HEK293 (cell line): Measurements from ENCODE around the gene THAP11.
A peak's percentile ranks its signal among the peaks of the same experiment; 100 is the strongest.

Experiments
- CTCF ChIA-PET: fragments of 350-600 bp; formaldehyde crosslinking; extraction: SDS; loops from one replicate; lab custom pipeline; 2021; ENCODE audit warnings: antibody characterized with exemption; lab: Yijun Ruan, JAX
- POLR2A ChIA-PET: fragments of 300-600 bp; formaldehyde crosslinking; extraction: SDS; loops from one replicate; lab custom pipeline; 2020; ENCODE audit warnings: antibody characterized with exemption, inconsistent platforms; lab: Yijun Ruan, JAX
- H3K27ac ChIP-seq: fragments of 200-500 bp; sonication (Bioruptor generic); 2 replicates; pipeline ENCODE4 v1.5.1; 2014; ENCODE audit warnings: low read depth, low read length, control low read depth, inconsistent platforms; ENCODE audit errors: extremely low read depth
- H3K36me3 ChIP-seq, 2 experiments: fragments of 200-500 bp in 1 of 2; sonication (Bioruptor generic) in 1 of 2; 1 replicate in 1 of 2; 2 replicates in 1 of 2; pipeline ENCODE4 v1.5.1; 2014 to 2017; ENCODE audit warnings: inconsistent platforms in 2 of 2, low read length in 2 of 2; ENCODE audit not compliant: control insufficient read depth in 2 of 2, insufficient read depth in 1 of 2
- H3K4me1 ChIP-seq: fragments of 200-500 bp; sonication (Bioruptor generic); 2 replicates; pipeline ENCODE4 v1.5.1; 2014; ENCODE audit warnings: mild to moderate bottlenecking, low read length, inconsistent platforms; ENCODE audit not compliant: control insufficient read depth, insufficient read depth
- H3K4me3 ChIP-seq: 2 replicates; pipeline ENCODE4 v1.5.1; 2011; ENCODE audit warnings: low read depth, mild to moderate bottlenecking, control low read depth, low read length, moderate library complexity
- H3K9me3 ChIP-seq: fragments of 200-500 bp; sonication (Bioruptor generic); 2 replicates; pipeline ENCODE4 v1.5.1; 2014; ENCODE audit warnings: low read depth, low read length, inconsistent platforms; ENCODE audit not compliant: control insufficient read depth, insufficient read depth
- BCL11B ChIP-seq: fragments of 450-650 bp; formaldehyde crosslinking; IDR thresholded peaks from 2 replicates; pipeline ENCODE4 v1.5.1; 2016; ENCODE audit warnings: low read depth, missing biosample characterization, missing genetic modification characterization
- EGR2 ChIP-seq: fragments of 450-650 bp; formaldehyde crosslinking; IDR thresholded peaks from 2 replicates; pipeline ENCODE4 v1.5.1; 2016; ENCODE audit warnings: low read depth, missing biosample characterization, missing genetic modification characterization
- PRDM1 ChIP-seq: fragments of 450-650 bp; formaldehyde crosslinking; IDR thresholded peaks from 2 replicates; pipeline ENCODE4; 2016; ENCODE audit warnings: missing biosample characterization, missing genetic modification characterization
- SALL2 ChIP-seq: fragments of 450-650 bp; formaldehyde crosslinking; IDR thresholded peaks from 2 replicates; pipeline ENCODE4 v1.5.0; 2017; ENCODE audit warnings: missing biosample characterization, mild to moderate bottlenecking, missing genetic modification characterization, borderline replicate concordance
- SETDB1 ChIP-seq: IDR thresholded peaks from one replicate; pipeline ENCODE4 v1.6.1; 2017; ENCODE audit warnings: mild to moderate bottlenecking, low read length, moderate library complexity, mixed read lengths; ENCODE audit not compliant: insufficient read length
- SP2 ChIP-seq: fragments of 450-650 bp; formaldehyde crosslinking; IDR thresholded peaks from 2 replicates; pipeline ENCODE4 v1.5.1; 2016; ENCODE audit warnings: missing biosample characterization, missing genetic modification characterization
- YY2 ChIP-seq: fragments of 450-650 bp; formaldehyde crosslinking; IDR thresholded peaks from 2 replicates; pipeline ENCODE4 v1.5.1; 2016; ENCODE audit warnings: missing biosample characterization, missing genetic modification characterization
- ZBTB1 ChIP-seq: fragments of 450-650 bp; formaldehyde crosslinking; IDR thresholded peaks from 2 replicates; pipeline ENCODE4 v1.5.1; 2016; ENCODE audit warnings: missing biosample characterization, missing genetic modification characterization
- ZBTB20 ChIP-seq: fragments of 450-650 bp; formaldehyde crosslinking; IDR thresholded peaks from 2 replicates; pipeline ENCODE4 v1.5.1; 2016; ENCODE audit warnings: missing biosample characterization, missing genetic modification characterization
- ZIC2 ChIP-seq: fragments of 450-650 bp; formaldehyde crosslinking; IDR thresholded peaks from 2 replicates; pipeline ENCODE4 v1.5.1; 2016; ENCODE audit warnings: missing biosample characterization, missing genetic modification characterization
- ZNF121 ChIP-seq: fragments of 450-650 bp; formaldehyde crosslinking; IDR thresholded peaks from 2 replicates; pipeline ENCODE4 v1.5.1; 2016; ENCODE audit warnings: missing biosample characterization, missing genetic modification characterization
- ZNF138 ChIP-seq: fragments of 450-650 bp; formaldehyde crosslinking; IDR thresholded peaks from 2 replicates; pipeline ENCODE4 v1.5.1; 2016; ENCODE audit warnings: missing biosample characterization, missing genetic modification characterization, borderline replicate concordance
- ZNF148 ChIP-seq: fragments of 450-650 bp; formaldehyde crosslinking; IDR thresholded peaks from 2 replicates; pipeline ENCODE4 v1.5.0; 2017; ENCODE audit warnings: missing biosample characterization, missing genetic modification characterization, borderline replicate concordance
- ZNF223 ChIP-seq: fragments of 450-650 bp; formaldehyde crosslinking; IDR thresholded peaks from 2 replicates; pipeline ENCODE4 v1.5.1; 2016; ENCODE audit warnings: missing biosample characterization, missing genetic modification characterization
- ZNF311 ChIP-seq: fragments of 450-650 bp; formaldehyde crosslinking; IDR thresholded peaks from 2 replicates; pipeline ENCODE4 v1.5.1; 2017; ENCODE audit warnings: missing biosample characterization, missing genetic modification characterization, borderline replicate concordance
- ZNF354C ChIP-seq: fragments of 450-650 bp; formaldehyde crosslinking; IDR thresholded peaks from 2 replicates; pipeline ENCODE4 v1.5.1; 2016; ENCODE audit warnings: missing biosample characterization, missing genetic modification characterization, low read depth, borderline replicate concordance
- ZNF37A ChIP-seq: fragments of 450-650 bp; IDR thresholded peaks from 2 replicates; pipeline ENCODE4 v1.5.1; 2018; ENCODE audit warnings: missing biosample characterization, missing genetic modification characterization
- ZNF514 ChIP-seq: fragments of 450-650 bp; formaldehyde crosslinking; IDR thresholded peaks from 2 replicates; pipeline ENCODE4 v1.5.1; 2016; ENCODE audit warnings: missing biosample characterization, missing genetic modification characterization
- ZNF521 ChIP-seq: fragments of 450-650 bp; formaldehyde crosslinking; IDR thresholded peaks from 2 replicates; pipeline ENCODE4 v1.5.1; 2017; ENCODE audit warnings: missing biosample characterization, mild to moderate bottlenecking, missing genetic modification characterization
- ZNF548 ChIP-seq: fragments of 450-650 bp; formaldehyde crosslinking; IDR thresholded peaks from 2 replicates; pipeline ENCODE4 v1.5.1; 2016; ENCODE audit warnings: missing biosample characterization, missing genetic modification characterization
- ZNF660 ChIP-seq: fragments of 450-650 bp; IDR thresholded peaks from 2 replicates; pipeline ENCODE4 v1.5.1; 2018; ENCODE audit warnings: missing biosample characterization, mild to moderate bottlenecking, missing genetic modification characterization
- ZNF670 ChIP-seq: fragments of 450-650 bp; formaldehyde crosslinking; IDR thresholded peaks from 2 replicates; pipeline ENCODE4 v1.5.1; 2016; ENCODE audit warnings: missing biosample characterization, missing genetic modification characterization, low read depth
- ZNF677 ChIP-seq: fragments of 450-650 bp; IDR thresholded peaks from 2 replicates; pipeline ENCODE4 v1.5.0; 2018; ENCODE audit warnings: missing biosample characterization, mild to moderate bottlenecking, missing genetic modification characterization, moderate library complexity
- ZNF792 ChIP-seq: fragments of 450-650 bp; formaldehyde crosslinking; IDR thresholded peaks from 2 replicates; pipeline ENCODE4 v1.5.1; 2016; ENCODE audit warnings: missing biosample characterization, missing genetic modification characterization
- ZNF837 ChIP-seq: fragments of 450-650 bp; formaldehyde crosslinking; IDR thresholded peaks from 2 replicates; pipeline ENCODE4 v1.5.1; 2016; ENCODE audit warnings: missing biosample characterization, missing genetic modification characterization
- ZSCAN4 ChIP-seq: fragments of 450-650 bp; formaldehyde crosslinking; IDR thresholded peaks from 2 replicates; pipeline ENCODE4 v1.5.1; 2017; ENCODE audit warnings: missing biosample characterization, missing genetic modification characterization
- TF ChIP-seq, protein P1 (sequence below): sonication (generic); formaldehyde crosslinking; IDR thresholded peaks from 2 replicates; pipeline ENCODE4 v1.8.1; 2022; ENCODE audit warnings: mild to moderate bottlenecking, moderate library complexity, missing genetic modification reagents
- TF ChIP-seq, protein P2 (sequence below): fragments of 450-650 bp; formaldehyde crosslinking; IDR thresholded peaks from 2 replicates; pipeline ENCODE4 v1.5.1; 2016; ENCODE audit warnings: missing biosample characterization, missing genetic modification characterization
- TF ChIP-seq, protein P3 (sequence below): IDR thresholded peaks from 2 replicates; pipeline ENCODE4 v1.6.1; 2011; ENCODE audit warnings: mild to moderate bottlenecking, low read depth, low read length, borderline replicate concordance
- TF ChIP-seq, protein P4 (sequence below): fragments of 450-650 bp; formaldehyde crosslinking; IDR thresholded peaks from 2 replicates; pipeline ENCODE4 v1.5.1; 2016; ENCODE audit warnings: missing biosample characterization, missing genetic modification characterization

The THAP11 gene

DNA sequence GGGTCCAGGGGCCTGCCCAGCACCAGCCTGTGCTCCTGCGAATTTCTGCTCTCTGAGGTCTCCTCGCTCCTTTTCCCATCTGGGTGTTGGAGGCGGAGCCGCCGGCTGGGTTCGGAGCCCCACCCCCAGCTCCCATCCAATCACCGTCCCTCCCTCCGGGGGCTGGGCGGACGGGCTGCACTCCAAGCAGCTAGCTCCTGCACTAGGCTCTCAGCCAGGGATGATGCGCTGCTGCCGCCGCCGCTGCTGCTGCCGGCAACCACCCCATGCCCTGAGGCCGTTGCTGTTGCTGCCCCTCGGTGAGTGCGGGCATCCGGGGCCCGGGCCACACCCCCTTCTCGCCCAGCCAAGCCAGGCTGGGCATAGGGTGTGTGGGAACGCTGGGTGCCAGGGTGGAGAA, 42.6 kb downstream of the THAP11 start, which contains the start of gene NRN1L:
Gene NRN1L (plus strand): TSS at position 202 of the 400 bp plus-strand sequence. CDS start 19 bp downstream, at position 221.
- H3K27ac ChIP-seq, result no peak within 1 kb of the TSS
- H3K4me1 ChIP-seq, result peaks cover 3% of the 10 kb centered on the region; the same call in 1 of the 2 replicates
- H3K4me3 ChIP-seq, result no peak within 1 kb of the TSS
- ChIA-PET CTCF (interaction anchor here (0.6 to 4.2 kb wide), 24 partner anchors 7 to 405 kb away, joined by 3 to 62 read pairs (median 6); partner anchors contain the start of genes EDC4, NUTF2, PSKH1 and PSMB10), POLR2A (interaction anchor here (1.2 to 2.4 kb wide), 3 partner anchors 11 to 50 kb away, joined by 3 to 16 read pairs (median 4); partner anchors contain the start of gene EDC4)
- H3K36me3 ChIP-seq, result peaks cover 0 to 59% of the 10 kb centered on the region in 2 experiments; a peak in 1 of 3 replicates
- no peaks in the 10 kb centered on the region for H3K9me3 ChIP-seq
- TF ChIP-seq ZNF121 (tag by site-specific recombination), result no peak
- no peak for TF ChIP-seq PRDM1 (tag by site-specific recombination)
- TF ChIP-seq, protein P1, sequence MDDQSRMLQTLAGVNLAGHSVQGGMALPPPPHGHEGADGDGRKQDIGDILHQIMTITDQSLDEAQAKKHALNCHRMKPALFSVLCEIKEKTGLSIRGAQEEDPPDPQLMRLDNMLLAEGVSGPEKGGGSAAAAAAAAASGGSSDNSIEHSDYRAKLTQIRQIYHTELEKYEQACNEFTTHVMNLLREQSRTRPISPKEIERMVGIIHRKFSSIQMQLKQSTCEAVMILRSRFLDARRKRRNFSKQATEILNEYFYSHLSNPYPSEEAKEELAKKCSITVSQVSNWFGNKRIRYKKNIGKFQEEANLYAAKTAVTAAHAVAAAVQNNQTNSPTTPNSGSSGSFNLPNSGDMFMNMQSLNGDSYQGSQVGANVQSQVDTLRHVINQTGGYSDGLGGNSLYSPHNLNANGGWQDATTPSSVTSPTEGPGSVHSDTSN, result no peak
- TF ChIP-seq ZIC2 (tag by site-specific recombination), result no peak
- no peak for TF ChIP-seq ZNF138
- TF ChIP-seq EGR2 (tag by site-specific recombination), result no peak
- no peak for TF ChIP-seq ZNF837 (tag by site-specific recombination)
- peak; percentile 79 for TF ChIP-seq SP2 (tag by site-specific recombination)
- no peak for TF ChIP-seq ZSCAN4
- TF ChIP-seq YY2 (tag by site-specific recombination), result no peak
- TF ChIP-seq, protein P2, sequence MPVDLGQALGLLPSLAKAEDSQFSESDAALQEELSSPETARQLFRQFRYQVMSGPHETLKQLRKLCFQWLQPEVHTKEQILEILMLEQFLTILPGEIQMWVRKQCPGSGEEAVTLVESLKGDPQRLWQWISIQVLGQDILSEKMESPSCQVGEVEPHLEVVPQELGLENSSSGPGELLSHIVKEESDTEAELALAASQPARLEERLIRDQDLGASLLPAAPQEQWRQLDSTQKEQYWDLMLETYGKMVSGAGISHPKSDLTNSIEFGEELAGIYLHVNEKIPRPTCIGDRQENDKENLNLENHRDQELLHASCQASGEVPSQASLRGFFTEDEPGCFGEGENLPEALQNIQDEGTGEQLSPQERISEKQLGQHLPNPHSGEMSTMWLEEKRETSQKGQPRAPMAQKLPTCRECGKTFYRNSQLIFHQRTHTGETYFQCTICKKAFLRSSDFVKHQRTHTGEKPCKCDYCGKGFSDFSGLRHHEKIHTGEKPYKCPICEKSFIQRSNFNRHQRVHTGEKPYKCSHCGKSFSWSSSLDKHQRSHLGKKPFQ (tag by site-specific recombination), result no peak
- TF ChIP-seq ZNF670, result no peak
- peak; percentile 55; the same call in 1 of the 2 replicates for TF ChIP-seq ZNF660 (tag by site-specific recombination)
- no peak for TF ChIP-seq ZNF311
- no peak for TF ChIP-seq ZNF548 (tag by site-specific recombination)
- TF ChIP-seq ZNF223 (tag by site-specific recombination), result no peak
- no peak for TF ChIP-seq ZBTB20 (tag by site-specific recombination)
- TF ChIP-seq SALL2, result no peak
- TF ChIP-seq ZNF148, result no peak
- no peak for TF ChIP-seq ZNF354C (tag by site-specific recombination)
- TF ChIP-seq ZNF677 (tag by site-specific recombination), result no peak
- TF ChIP-seq ZNF521 (tag by site-specific recombination), result no peak
- no peak for TF ChIP-seq ZNF37A (tag by site-specific recombination)
- no peak for TF ChIP-seq ZNF792 (tag by site-specific recombination)
- no peak for TF ChIP-seq SETDB1
- no peak for TF ChIP-seq BCL11B (tag by site-specific recombination)
- TF ChIP-seq, protein P3, sequence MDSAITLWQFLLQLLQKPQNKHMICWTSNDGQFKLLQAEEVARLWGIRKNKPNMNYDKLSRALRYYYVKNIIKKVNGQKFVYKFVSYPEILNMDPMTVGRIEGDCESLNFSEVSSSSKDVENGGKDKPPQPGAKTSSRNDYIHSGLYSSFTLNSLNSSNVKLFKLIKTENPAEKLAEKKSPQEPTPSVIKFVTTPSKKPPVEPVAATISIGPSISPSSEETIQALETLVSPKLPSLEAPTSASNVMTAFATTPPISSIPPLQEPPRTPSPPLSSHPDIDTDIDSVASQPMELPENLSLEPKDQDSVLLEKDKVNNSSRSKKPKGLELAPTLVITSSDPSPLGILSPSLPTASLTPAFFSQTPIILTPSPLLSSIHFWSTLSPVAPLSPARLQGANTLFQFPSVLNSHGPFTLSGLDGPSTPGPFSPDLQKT, result no peak
- TF ChIP-seq, protein P4, sequence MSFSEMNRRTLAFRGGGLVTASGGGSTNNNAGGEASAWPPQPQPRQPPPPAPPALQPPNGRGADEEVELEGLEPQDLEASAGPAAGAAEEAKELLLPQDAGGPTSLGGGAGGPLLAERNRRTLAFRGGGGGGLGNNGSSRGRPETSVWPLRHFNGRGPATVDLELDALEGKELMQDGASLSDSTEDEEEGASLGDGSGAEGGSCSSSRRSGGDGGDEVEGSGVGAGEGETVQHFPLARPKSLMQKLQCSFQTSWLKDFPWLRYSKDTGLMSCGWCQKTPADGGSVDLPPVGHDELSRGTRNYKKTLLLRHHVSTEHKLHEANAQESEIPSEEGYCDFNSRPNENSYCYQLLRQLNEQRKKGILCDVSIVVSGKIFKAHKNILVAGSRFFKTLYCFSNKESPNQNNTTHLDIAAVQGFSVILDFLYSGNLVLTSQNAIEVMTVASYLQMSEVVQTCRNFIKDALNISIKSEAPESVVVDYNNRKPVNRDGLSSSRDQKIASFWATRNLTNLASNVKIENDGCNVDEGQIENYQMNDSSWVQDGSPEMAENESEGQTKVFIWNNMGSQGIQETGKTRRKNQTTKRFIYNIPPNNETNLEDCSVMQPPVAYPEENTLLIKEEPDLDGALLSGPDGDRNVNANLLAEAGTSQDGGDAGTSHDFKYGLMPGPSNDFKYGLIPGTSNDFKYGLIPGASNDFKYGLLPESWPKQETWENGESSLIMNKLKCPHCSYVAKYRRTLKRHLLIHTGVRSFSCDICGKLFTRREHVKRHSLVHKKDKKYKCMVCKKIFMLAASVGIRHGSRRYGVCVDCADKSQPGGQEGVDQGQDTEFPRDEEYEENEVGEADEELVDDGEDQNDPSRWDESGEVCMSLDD (tag by site-specific recombination), result no peak
- TF ChIP-seq ZNF514 (tag by site-specific recombination), result no peak
- no peak for TF ChIP-seq ZBTB1 (tag by site-specific recombination)
